GOT3 (cell line): Measurements from ENCODE around the gene MPHOSPH6.
"Not testable (repeated sequence)": the region's sequence is repeated elsewhere in the genome, so short reads cannot be mapped to it uniquely, and the experiment has no call there.

Source experiments
- DNase-seq: peaks from one replicate; lab custom pipeline; 2025; ENCODE audit warnings: mixed read lengths; lab: John Stamatoyannopoulos, UW

MPHOSPH6 gene

GRCh38 chr16:82118749-82119148 lies 51.3 kb downstream of the MPHOSPH6 start:
- DNase-seq = no peak

GRCh38 chr16:82116535-82116934 lies 53.5 kb downstream of the MPHOSPH6 start:
- DNase-seq = no peak

GRCh38 chr16:82113741-82114140 lies 56.3 kb downstream of the MPHOSPH6 start:
- DNase-seq = no peak

DNA sequence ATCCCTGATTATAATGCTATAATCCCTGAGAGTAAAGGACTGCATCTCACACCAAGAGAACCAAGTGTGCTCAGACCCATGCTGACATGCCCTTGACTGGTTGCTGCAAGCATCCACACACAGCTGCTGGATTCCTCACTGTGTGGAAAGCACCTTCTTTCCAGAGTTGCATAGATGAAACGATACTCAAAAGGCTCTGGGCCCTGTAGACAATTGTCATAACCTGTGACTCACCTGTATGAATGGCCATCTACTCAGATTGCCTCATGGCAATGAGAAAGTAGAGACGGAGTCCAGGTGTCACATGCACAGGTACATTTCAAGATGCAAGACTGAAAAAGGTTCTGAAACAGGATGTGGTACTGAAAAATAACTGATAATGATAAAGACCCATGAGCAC lies 58.1 kb downstream of the MPHOSPH6 start:
- DNase-seq = no peak

DNA sequence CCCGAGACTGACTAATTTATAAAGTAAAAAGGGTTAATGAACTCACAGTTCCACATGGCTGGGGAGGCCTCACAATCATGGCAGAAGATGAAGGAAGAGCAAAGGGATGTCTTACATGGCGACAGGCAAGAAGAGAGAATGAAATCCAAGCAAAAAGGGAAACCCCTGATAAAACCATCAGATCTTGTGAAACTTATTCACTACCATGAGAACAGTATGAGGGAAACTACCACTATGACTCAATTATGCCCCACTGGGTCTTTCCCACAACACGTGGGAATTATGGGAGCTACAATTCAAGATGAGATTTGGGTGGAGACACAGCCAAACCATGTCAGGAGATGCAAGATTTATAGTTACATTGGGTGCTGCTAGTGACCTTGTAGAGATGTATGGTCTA lies 60.8 kb downstream of the MPHOSPH6 start:
- DNase-seq = not testable (repeated sequence)

DNA sequence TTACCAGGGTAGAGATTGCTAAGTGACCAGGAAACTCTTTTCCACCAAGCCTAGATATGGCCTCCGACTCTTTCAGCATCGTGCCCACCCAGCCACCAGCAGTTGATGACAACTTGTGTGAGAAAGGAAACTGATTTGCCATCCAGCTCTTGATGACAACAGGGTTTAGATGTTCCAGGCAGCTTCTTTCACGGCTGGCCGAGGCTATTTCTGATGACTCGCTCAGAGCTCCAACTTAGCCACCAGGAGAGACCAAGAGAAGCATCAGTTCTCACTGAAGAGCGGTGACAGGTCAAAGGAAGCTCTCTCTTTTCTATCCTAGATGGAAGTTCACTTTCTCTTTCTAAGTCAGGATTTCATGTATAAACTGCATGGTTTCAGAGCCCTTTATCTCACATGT lies 61.2 kb downstream of the MPHOSPH6 start:
- DNase-seq = no peak

DNA sequence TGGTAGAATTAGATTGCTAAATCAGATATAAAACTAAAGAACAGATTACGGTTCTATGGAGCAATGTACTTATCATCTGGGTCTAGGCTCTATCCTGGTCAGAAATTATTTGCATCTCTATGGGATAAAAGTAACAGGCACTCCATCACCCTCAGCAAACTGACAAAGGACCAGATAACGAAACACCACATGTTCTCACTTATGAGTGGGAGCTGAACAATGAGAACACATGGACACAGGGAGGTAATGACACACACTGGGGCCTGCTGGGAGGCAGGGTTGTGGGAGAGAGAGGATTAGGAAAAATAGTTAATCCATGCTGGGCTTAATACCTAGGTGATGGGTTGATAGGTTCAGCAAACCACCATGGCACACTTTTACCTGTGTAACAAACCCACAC lies 61.9 kb downstream of the MPHOSPH6 start:
- DNase-seq = no peak

- DNase-seq = no peak
Observed at GRCh38 chr16:82105107-82105506, 64.9 kb downstream of the MPHOSPH6 start.
